Measurements from ENCODE around the gene SNRPD1. TPM values are rescaled to one million over a fixed set of nuclear protein-coding genes. Genes with fewer than 3 reads are reported as not detected.
A peak's percentile ranks its signal among the peaks of the same experiment; 100 is the strongest.

The SNRPD1 gene
- total and polyA plus RNA-seq, 9 of the 15 experiments (the other 6 are each of a cell fraction or from before 2014, with no cell fraction given) = 186 to 1,063 (median 313) TPM

- TF ChIP-seq NEUROD1 (IDR thresholded peaks at IDR 0.05; ENCODE audit: borderline replicate concordance, low read depth, low read length, partially characterized antibody) = peak; percentile 76
- TF ChIP-seq ZFP91 (CRISPR knock-in tag; IDR thresholded peaks at IDR 0.05) = no peak
- no peak for TF ChIP-seq HMBOX1 (IDR thresholded peaks at IDR 0.05)
- TF ChIP-seq ZSCAN29 (IDR thresholded peaks at IDR 0.05) = no peak
- peak; percentile 96 for TF ChIP-seq MAX (CRISPR knock-in tag; IDR thresholded peaks at IDR 0.05)
- peak; percentile 97 for TF ChIP-seq ZBTB40 (IDR thresholded peaks at IDR 0.05)
- no peak; the same call in 1 of the 2 replicates for TF ChIP-seq ZBTB40 (CRISPR knock-in tag; IDR thresholded peaks at IDR 0.05)
- no peak for TF ChIP-seq ZC3H11A (IDR thresholded peaks at IDR 0.05; ENCODE audit: low read depth, low read length)
- no peak for TF ChIP-seq IFI16 (CRISPR knock-in tag; IDR thresholded peaks at IDR 0.05)
- TF ChIP-seq NCOA2 (IDR thresholded peaks at IDR 0.05; ENCODE audit: partially characterized antibody in 2 of 2) = no peak
- peak; percentile 86; the same call in 1 of the 2 replicates for TF ChIP-seq CREB3L1 (IDR thresholded peaks at IDR 0.05; ENCODE audit: borderline replicate concordance, low read depth)
- peak; percentile 87 for TF ChIP-seq HCFC1 (IDR thresholded peaks at IDR 0.05; ENCODE audit: low read depth, low read length)
Observed at GRCh38 chr18:21612125-21613039, at the start of gene SNRPD1 (continued).

Measured in K562 (cell line).